Measurements from ENCODE around the gene CYTIP.
"Not testable (repeated sequence)": the region's sequence is repeated elsewhere in the genome, so short reads cannot be mapped to it uniquely, and the experiment has no call there.

Gene CYTIP

DNA sequence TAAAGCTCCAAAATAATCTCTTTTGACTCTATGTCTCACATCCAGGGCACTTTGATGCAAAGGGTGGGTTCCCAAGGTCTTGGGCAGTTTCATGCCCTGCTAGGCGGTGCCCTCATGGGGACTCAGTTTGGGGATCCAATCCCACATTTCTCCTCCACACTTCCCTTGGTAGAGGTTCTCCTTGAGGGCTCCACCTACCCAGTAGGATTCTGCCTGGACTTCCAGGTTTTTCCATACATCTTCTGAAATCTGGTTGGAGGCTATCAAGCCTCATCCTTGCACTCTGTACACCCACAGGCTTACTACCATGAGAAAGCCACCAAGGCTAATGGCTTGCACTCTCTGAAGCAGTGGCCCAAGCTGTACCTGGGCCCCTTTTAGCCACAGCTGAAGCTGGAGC lies 68.5 kb downstream of the CYTIP start:
- no peak for DNase-seq (ENCODE audit: low read depth in 3 of 3)

DNA sequence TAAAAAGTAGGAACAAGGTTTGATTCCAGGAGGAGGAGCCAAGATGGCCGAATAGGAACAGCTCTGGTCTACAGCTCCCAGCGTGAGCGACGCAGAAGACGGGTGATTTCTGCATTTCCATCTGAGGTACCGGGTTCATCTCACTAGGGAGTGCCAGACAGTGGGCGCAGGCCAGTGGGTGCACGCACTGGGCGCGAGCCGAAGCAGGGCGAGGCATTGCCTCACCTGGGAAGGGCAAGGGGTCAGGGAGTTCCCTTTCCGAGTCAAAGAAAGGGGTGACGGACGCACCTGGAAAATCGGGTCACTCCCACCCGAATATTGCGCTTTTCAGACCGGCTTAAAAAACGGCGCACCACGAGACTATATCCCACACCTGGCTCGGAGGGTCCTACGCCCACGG lies 75.4 kb downstream of the CYTIP start:
- not testable (repeated sequence) for DNase-seq (ENCODE audit: low read depth in 3 of 3)

DNA sequence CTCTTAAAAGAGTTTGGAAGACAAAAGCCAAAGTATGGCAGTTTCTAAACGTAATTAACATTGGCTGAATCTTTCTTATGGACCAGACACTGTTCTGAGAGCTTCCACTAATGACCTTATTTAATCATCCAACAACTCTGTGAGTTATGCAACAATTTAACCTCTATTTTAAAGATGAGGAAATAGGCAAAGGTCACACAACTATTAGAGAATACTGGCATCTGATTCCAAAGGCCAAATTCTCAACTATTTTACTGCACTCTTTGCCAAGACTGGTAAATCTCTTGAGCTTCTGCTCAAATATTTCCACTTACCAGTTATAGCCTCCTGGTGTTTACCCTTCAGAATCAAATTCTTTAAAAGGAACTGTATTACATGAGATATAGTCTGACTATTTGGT lies 76.2 kb downstream of the CYTIP start:
- no peak for DNase-seq (ENCODE audit: low read depth in 3 of 3)
